WERI-Rb-1 (cell line): ENCODE results near the gene EDA.

Experiments used
- DNase-seq: peaks from one replicate; pipeline ENCODE4 v3.0.0-alpha.2; 2020
- H3K27ac ChIP-seq: fragments of 250-450 bp; sonication (Bioruptor Pico); 2 replicates; pipeline ENCODE4 v1.5.1; 2020; ENCODE audit warnings: mild to moderate bottlenecking, moderate library complexity
- H3K27me3 ChIP-seq: fragments of 250-450 bp; sonication (Bioruptor Pico); 2 replicates; pipeline ENCODE4 v1.5.1; 2021; ENCODE audit warnings: mild to moderate bottlenecking, low read depth, moderate library complexity; ENCODE audit not compliant: insufficient read depth, severe bottlenecking
- H3K36me3 ChIP-seq: fragments of 250-450 bp; sonication (Bioruptor Pico); 2 replicates; pipeline ENCODE4 v1.5.1; 2020; ENCODE audit warnings: mild to moderate bottlenecking, moderate library complexity
- H3K4me3 ChIP-seq: 2 replicates; pipeline ENCODE4 v1.5.1; 2011; ENCODE audit warnings: low read depth, mild to moderate bottlenecking, control low read depth, low read length
- H3K9me3 ChIP-seq: fragments of 250-450 bp; sonication (Bioruptor Pico); 2 replicates; pipeline ENCODE4 v1.5.1; 2021; ENCODE audit warnings: mild to moderate bottlenecking, moderate library complexity; ENCODE audit not compliant: severe bottlenecking
- CTCF ChIP-seq: IDR thresholded peaks from 2 replicates; pipeline ENCODE4 v1.5.1; 2011; ENCODE audit warnings: low read depth, mild to moderate bottlenecking, control low read depth, inconsistent platforms, low read length

EDA gene

GRCh38 chrX:70043685-70044084 is 427.8 kb downstream of the EDA start:
- TF ChIP-seq CTCF: no peak
- Histone ChIP-seq H3K27ac (no peak overlapping the region), H3K4me3 (no peak overlapping the region)

GRCh38 chrX:70044541-70045245 is 428.8 kb downstream of the EDA start:
- no peak for DNase-seq
- no peaks in the 10 kb centered on the region for H3K9me3 ChIP-seq
- H3K36me3 ChIP-seq: no peaks in the 10 kb centered on the region
- H3K27ac ChIP-seq: no peak overlapping the region
- TF ChIP-seq CTCF: no peak
- peaks cover 5% of the 10 kb centered on the region for H3K27me3 ChIP-seq
- H3K4me3 ChIP-seq: no peak overlapping the region

More at GRCh38 chrX:70043685-70044084, 427.8 kb downstream of the EDA start:
- H3K27me3 ChIP-seq: peaks cover 5% of the 10 kb centered on the region
- H3K36me3 ChIP-seq: no peaks in the 10 kb centered on the region
- DNase-seq: no peak
- no peaks in the 10 kb centered on the region for H3K9me3 ChIP-seq

GRCh38 chrX:70046978-70047377 is 431.1 kb downstream of the EDA start:
- TF ChIP-seq CTCF: no peak
- H3K36me3 ChIP-seq: no peaks in the 10 kb centered on the region
- H3K27ac ChIP-seq: no peak overlapping the region
- H3K9me3 ChIP-seq: no peaks in the 10 kb centered on the region
- peaks cover 2% of the 10 kb centered on the region for H3K27me3 ChIP-seq
- H3K4me3 ChIP-seq: no peak overlapping the region
- no peak for DNase-seq

- H3K27ac ChIP-seq: no peak overlapping the region
- no peaks in the 10 kb centered on the region for H3K27me3 ChIP-seq
- H3K36me3 ChIP-seq: no peaks in the 10 kb centered on the region
- H3K4me3 ChIP-seq: no peak overlapping the region
- H3K9me3 ChIP-seq: no peaks in the 10 kb centered on the region
- no peak for TF ChIP-seq CTCF
- DNase-seq: no peak
Observed at GRCh38 chrX:70049406-70049805, 433.5 kb downstream of the EDA start.

- DNase-seq: no peak
- no peak within 1 kb of the TSS for H3K27ac ChIP-seq
- no peaks in the 10 kb centered on the region for H3K27me3 ChIP-seq
- H3K4me3 ChIP-seq: no peak within 1 kb of the TSS
- no peaks in the 10 kb centered on the region for H3K36me3 ChIP-seq
- H3K9me3 ChIP-seq: no peaks in the 10 kb centered on the region
- no peak for TF ChIP-seq CTCF
Observed at GRCh38 chrX:70049925-70050324, 434.0 kb downstream of the EDA start, which contains the start of gene AWAT2. AWAT2 (minus strand) TSS chrX:70049938; CDS start chrX:70049932, 6 bp downstream.
